GF-D8 (cell line): ENCODE results near the gene ERICH2.

Experiments
- DNase-seq: peaks from one replicate; lab custom pipeline; 2025; lab: John Stamatoyannopoulos, UW

ERICH2 gene

DNA sequence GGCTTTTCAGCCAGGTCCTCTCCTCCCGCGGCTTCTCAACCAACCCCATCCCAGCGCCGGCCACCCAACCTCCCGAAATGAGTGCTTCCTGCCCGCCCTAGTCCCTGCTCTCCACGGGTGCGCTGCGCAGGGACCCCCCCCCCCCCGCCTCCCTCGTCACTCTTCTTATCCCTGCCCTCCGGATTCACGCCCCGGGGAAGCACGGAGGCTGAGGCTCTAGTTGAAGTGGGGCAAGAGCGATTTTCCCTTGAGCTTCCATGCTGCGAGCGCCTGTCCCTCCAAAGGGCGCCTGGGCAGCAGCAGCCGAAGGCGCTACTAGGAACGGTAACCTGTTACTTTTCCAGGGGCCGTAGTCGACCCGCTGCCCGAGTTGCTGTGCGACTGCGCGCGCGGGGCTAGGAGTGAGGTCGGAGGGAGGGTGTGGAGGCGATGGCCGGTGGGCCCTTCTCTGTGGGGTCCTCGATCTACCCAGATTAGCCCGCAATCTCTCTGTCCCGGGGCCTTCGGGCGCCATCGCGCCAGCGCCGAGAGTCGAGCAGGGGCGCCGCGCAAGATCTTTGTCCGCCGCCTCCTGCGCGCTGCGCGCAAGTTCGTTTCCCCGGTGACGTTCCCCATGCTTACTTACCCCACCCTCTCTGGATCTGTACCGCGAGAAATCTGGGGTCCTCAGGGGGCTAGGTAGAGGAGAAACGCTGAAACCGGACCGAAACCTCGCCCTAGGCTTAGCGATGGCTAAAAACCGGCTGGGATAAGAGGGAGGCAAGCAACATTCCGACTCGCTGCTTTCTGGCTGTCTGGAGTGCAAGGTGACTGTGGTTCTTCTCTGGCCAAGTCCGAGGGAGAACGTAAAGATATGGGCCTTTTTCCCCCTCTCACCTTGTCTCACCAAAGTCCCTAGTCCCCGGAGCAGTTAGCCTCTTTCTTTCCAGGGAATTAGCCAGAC, 47.2 kb downstream of the ERICH2 start:
- DNase-seq: no peak

GRCh38 chr2:170818036-170818751, 48.0 kb downstream of the ERICH2 start:
- DNase-seq: no peak

GRCh38 chr2:170818752-170819470, 48.7 kb downstream of the ERICH2 start:
- DNase-seq: no peak

- no peak for DNase-seq
These were observed 49.8 kb downstream of the ERICH2 start for GRCh38 chr2:170819680-170820664.

- no peak for DNase-seq
These were observed 50.8 kb downstream of the ERICH2 start for GRCh38 chr2:170820757-170821530.

DNA sequence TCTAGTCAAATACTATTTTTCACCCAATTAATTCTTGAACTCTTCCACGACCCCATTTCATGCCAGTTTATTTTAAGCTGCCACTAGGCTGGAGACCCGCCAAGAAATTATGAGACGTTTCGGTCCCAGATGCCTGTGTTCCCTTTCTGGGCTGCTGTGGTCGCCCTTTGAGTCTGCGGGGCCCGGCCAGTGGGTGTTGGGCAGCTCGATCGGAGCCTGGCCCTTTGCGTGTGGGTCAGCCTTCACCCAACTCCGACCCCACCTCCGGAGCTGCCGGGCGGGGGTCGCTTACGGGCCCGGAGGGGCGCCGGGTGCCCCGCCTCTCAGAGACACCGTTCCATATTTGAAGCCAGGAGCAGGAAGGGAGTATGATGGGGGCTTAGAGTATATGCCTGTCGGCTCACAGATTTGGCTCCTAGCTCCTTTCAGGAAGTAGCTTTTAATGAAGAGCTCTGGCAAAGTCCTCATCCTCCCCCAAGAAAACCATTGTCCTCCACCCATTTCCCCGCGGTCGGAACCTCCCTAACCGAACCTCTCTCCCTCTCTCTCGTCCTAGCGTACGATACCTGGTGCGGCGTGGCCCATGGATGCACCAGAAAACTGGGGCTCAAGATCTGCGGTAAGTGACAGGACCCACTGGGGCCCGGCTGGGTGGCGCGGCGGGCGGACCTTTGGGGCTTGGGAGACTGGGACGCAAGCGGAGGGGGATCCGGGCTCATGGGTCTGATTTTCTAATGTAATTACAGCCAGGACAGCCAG, 51.5 kb downstream of the ERICH2 start:
- no peak for DNase-seq

DNA sequence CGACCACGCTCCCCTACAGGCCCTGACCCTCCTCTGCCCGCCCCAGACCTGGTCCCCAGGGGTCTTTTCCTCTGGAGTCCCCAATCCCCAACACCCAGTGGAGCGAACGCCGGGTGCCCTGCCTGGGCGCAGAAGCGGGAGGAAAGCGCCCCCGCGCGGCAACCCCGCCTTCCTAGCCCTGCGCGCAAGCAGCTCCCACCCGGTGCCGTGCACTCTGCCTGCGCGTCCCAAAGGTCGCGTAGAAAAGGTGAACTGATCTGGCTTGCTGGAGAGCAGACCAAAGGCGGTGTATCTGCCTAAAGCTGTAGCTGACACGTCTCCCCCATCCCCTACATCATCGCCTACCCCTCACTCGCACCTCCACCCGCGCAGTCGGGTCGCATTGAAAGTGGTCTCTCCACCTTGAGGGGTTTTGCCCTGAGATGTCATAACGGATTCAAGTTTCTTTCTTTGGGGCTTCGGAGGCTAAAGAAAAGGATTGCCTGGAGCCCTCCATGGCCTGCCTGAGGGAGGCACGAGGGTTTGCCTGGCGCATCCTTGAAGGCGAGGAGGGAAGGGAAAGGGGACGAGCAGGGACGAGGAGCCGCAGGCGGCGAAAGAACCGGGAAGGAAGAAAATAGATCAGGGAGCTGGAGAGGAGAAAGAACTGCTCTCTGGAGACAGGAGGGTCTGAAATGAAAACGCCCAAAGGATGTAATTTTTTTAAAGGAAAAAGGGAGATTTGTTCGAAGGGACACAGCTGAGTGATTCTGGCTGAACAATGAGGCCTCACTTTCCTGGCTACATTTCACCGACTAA, 52.3 kb downstream of the ERICH2 start:
- no peak for DNase-seq

GRCh38 chr2:170823088-170823897, 53.1 kb downstream of the ERICH2 start:
- DNase-seq: no peak

DNA sequence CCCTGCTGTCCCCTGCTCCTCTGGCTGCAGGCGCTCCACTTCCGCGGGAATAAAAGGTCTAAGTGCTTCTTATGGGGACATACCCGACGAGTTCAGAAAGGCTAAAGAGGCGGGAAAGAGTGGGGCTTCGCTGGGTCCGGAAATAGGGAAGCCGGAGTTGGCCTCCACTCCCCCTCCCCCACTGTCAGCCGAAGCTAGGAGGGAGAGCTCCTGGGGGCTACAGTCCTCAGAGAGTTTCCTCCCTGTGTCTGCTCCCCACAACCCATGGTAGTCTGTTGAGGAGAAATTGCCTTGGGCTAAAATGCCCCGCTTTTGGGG, 53.7 kb downstream of the ERICH2 start:
- no peak for DNase-seq

- no peak for DNase-seq
These were observed 54.4 kb downstream of the ERICH2 start for GRCh38 chr2:170824526-170825015.

- DNase-seq: no peak
These were observed 57.8 kb downstream of the ERICH2 start for GRCh38 chr2:170827841-170828532.

GRCh38 chr2:170828533-170828916, 58.3 kb downstream of the ERICH2 start:
- no peak for DNase-seq

DNA sequence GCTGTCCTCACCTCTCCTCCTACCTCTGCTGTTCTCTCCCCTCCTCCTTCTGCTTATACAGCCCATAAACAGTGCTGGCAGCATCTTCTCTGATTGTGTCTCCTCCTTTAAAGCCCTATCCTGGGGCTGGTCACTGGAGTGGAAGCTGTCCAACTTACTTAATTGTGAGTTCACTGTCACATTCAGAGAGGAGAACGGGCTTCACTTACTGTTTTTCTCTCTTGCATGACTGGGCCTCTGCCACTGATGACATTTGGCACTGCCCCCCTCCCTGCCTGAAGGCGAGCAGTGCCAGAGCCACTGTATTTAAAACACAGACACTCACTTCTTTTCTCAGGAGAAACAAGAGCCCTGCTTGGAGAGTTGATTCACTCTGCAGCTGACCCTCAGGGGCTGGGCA, 58.9 kb downstream of the ERICH2 start:
- no peak for DNase-seq

- DNase-seq: no peak
These were observed 60.0 kb downstream of the ERICH2 start for GRCh38 chr2:170830166-170830565.

DNA sequence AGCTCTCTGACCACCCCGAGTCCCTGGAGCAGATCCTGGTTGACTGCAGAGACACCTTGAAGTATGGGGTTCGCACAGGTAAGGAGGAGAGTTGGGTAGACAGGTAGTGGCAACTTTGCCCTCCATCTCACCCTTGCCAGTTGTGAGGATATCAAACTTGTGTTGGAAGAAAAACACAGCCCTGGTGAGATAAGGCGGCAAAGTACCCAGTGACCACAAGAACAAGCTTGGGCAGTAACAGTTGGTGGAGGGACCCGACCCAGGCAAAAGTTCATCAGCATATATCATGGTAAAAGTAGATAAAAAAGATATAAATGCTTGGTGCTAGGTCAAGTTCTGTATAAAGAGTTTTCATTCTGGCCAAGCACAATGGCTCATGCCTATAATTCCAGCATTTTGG, 60.9 kb downstream of the ERICH2 start:
- no peak for DNase-seq

GRCh38 chr2:170836027-170836426, 65.8 kb downstream of the ERICH2 start:
- no peak for DNase-seq

GRCh38 chr2:170840717-170841210, 70.6 kb downstream of the ERICH2 start:
- no peak for DNase-seq
